ENCODE data around the gene SPATA31E1.
"Not testable (repeated sequence)": the region's sequence is repeated elsewhere in the genome, so short reads cannot be mapped to it uniquely, and the experiment has no call there.

Gene SPATA31E1

GRCh38 chr9:87882627-87883026 is at the start of gene SPATA31E1:
Gene SPATA31E1 (plus strand): TSS chr9:87882877. CDS start chr9:87882892, 15 bp downstream.
- DNase-seq (ENCODE audit: low read depth, low spot score): no peak

GRCh38 chr9:87834357-87834756 is 48.3 kb upstream of the SPATA31E1 start:
- no peak for DNase-seq (ENCODE audit: low read depth, low spot score)
- H3K27ac ChIP-seq: no peak overlapping the region

More at GRCh38 chr9:87882627-87883026, at the start of gene SPATA31E1:
- H3K27ac ChIP-seq: no peak within 1 kb of the TSS

GRCh38 chr9:87836536-87836935 is 46.1 kb upstream of the SPATA31E1 start:
- H3K27ac ChIP-seq: no peak overlapping the region
- no peak for DNase-seq (ENCODE audit: low read depth, low spot score)

GRCh38 chr9:87836951-87837705 is 45.5 kb upstream of the SPATA31E1 start:
- no peak overlapping the region for H3K27ac ChIP-seq
- no peak for DNase-seq (ENCODE audit: low read depth, low spot score)

GRCh38 chr9:87840134-87840533 is 42.5 kb upstream of the SPATA31E1 start:
- no peak overlapping the region for H3K27ac ChIP-seq
- no peak for DNase-seq (ENCODE audit: low read depth, low spot score)

GRCh38 chr9:87842878-87843585 is 39.6 kb upstream of the SPATA31E1 start:
- no peak overlapping the region for H3K27ac ChIP-seq
- no peak for DNase-seq (ENCODE audit: low read depth, low spot score)

GRCh38 chr9:87844506-87844905 is 38.2 kb upstream of the SPATA31E1 start:
- no peak for DNase-seq (ENCODE audit: low read depth, low spot score)
- no peak overlapping the region for H3K27ac ChIP-seq

GRCh38 chr9:87847817-87848216 is 34.9 kb upstream of the SPATA31E1 start:
- H3K27ac ChIP-seq; DNase-seq (ENCODE audit: low read depth, low spot score): not testable (repeated sequence)

GRCh38 chr9:87849144-87849758 is 33.4 kb upstream of the SPATA31E1 start:
- no peak for DNase-seq (ENCODE audit: low read depth, low spot score)
- no peak overlapping the region for H3K27ac ChIP-seq

- peak; percentile 26 for DNase-seq (ENCODE audit: low read depth, low spot score)
- no peak overlapping the region for H3K27ac ChIP-seq
Measured at GRCh38 chr9:87850391-87850790, 32.3 kb upstream of the SPATA31E1 start.

GRCh38 chr9:87851186-87851585 is 31.5 kb upstream of the SPATA31E1 start:
- H3K27ac ChIP-seq; DNase-seq (ENCODE audit: low read depth, low spot score): not testable (repeated sequence)

GRCh38 chr9:87853302-87853701 is 29.4 kb upstream of the SPATA31E1 start:
- DNase-seq (ENCODE audit: low read depth, low spot score): no peak
- H3K27ac ChIP-seq: no peak overlapping the region

- H3K27ac ChIP-seq: no peak overlapping the region
- no peak for DNase-seq (ENCODE audit: low read depth, low spot score)
Measured at GRCh38 chr9:87853876-87854579, 28.6 kb upstream of the SPATA31E1 start.

- DNase-seq (ENCODE audit: low read depth, low spot score): no peak
- no peak overlapping the region for H3K27ac ChIP-seq
Measured at GRCh38 chr9:87854580-87854955, 28.1 kb upstream of the SPATA31E1 start.

GRCh38 chr9:87855061-87855460 is 27.6 kb upstream of the SPATA31E1 start:
- DNase-seq (ENCODE audit: low read depth, low spot score): no peak

GRCh38 chr9:87857141-87857947 is 25.3 kb upstream of the SPATA31E1 start:
- H3K27ac ChIP-seq: no peak overlapping the region
- DNase-seq (ENCODE audit: low read depth, low spot score): no peak

More at GRCh38 chr9:87855061-87855460, 27.6 kb upstream of the SPATA31E1 start:
- no peak overlapping the region for H3K27ac ChIP-seq

GRCh38 chr9:87857948-87858335 is 24.7 kb upstream of the SPATA31E1 start:
- H3K27ac ChIP-seq: no peak overlapping the region
- DNase-seq (ENCODE audit: low read depth, low spot score): no peak

GRCh38 chr9:87859137-87859536 is 23.5 kb upstream of the SPATA31E1 start:
- no peak overlapping the region for H3K27ac ChIP-seq
- no peak for DNase-seq (ENCODE audit: low read depth, low spot score)

GRCh38 chr9:87859786-87860185 is 22.9 kb upstream of the SPATA31E1 start:
- no peak overlapping the region for H3K27ac ChIP-seq
- DNase-seq (ENCODE audit: low read depth, low spot score): no peak

GRCh38 chr9:87861332-87861731 is 21.3 kb upstream of the SPATA31E1 start:
- DNase-seq (ENCODE audit: low read depth, low spot score): no peak
- no peak overlapping the region for H3K27ac ChIP-seq

All from epithelial cell of prostate (primary cell).